Keratinocyte (primary cell): Measurements from ENCODE around the gene DSCAML1.

Source experiments
- CTCF ChIP-seq, 3 experiments: IDR thresholded peaks in 1 of 3; conservative IDR thresholded peaks in 1 of 3; optimal IDR thresholded peaks in 1 of 3; 2 replicates in 2 of 3; 3 replicates in 1 of 3; pipeline versions ENCODE3 to v1.5.1; 2011; ENCODE audit warnings: low read length in 3 of 3, mild to moderate bottlenecking in 3 of 3, moderate library complexity in 2 of 3, control low read depth in 1 of 3, inconsistent platforms in 1 of 3; ENCODE audit not compliant: insufficient read depth in 2 of 3; ENCODE audit errors: extremely low read depth in 1 of 3
- EZH2 ChIP-seq: IDR thresholded peaks from one replicate; pipeline ENCODE4 v1.6.1; 2012; ENCODE audit warnings: inconsistent platforms, mild to moderate bottlenecking, low read length, moderate library complexity

GRCh38 chr11:117554601-117555333 lies 242.2 kb downstream of the DSCAML1 start:
- no peak for TF ChIP-seq EZH2
- no peak for TF ChIP-seq CTCF (optimal IDR thresholded peaks at IDR 0.05 in 1 of 3, IDR thresholded peaks at IDR 0.05 in 1 of 3, conservative IDR thresholded peaks at IDR 0.05 in 1 of 3; ENCODE audit: extremely low read depth in 1 of 3, insufficient read depth in 2 of 3, low read length in 3 of 3)
